AG04449 (cell line): ENCODE data around the gene RBBP6.
"Not testable (repeated sequence)": the region's sequence is repeated elsewhere in the genome, so short reads cannot be mapped to it uniquely, and the experiment has no call there.

Experiments
- CTCF ChIA-PET: fragments of 350-600 bp; formaldehyde crosslinking; extraction: SDS; loops from one replicate; lab custom pipeline; 2021; ENCODE audit warnings: antibody characterized with exemption; lab: Yijun Ruan, JAX
- POLR2A ChIA-PET: fragments of 400-600, 350-600 bp; formaldehyde crosslinking; extraction: SDS; loops from one replicate; lab custom pipeline; 2020; ENCODE audit warnings: antibody characterized with exemption, inconsistent platforms; lab: Yijun Ruan, JAX
- DNase-seq: peaks from one replicate; pipeline ENCODE4 v3.0.0-alpha.2; 2010; ENCODE audit warnings: low read depth, low spot score
- H3K4me3 ChIP-seq: 2 replicates; pipeline ENCODE4 v1.5.1; 2011; ENCODE audit warnings: low read depth, mild to moderate bottlenecking, control low read depth, low read length
- CTCF ChIP-seq: IDR thresholded peaks from one replicate; pipeline ENCODE4 v1.5.1; 2011; ENCODE audit warnings: mild to moderate bottlenecking, moderate library complexity, low read length, control low read depth, inconsistent platforms; ENCODE audit not compliant: insufficient read depth; ENCODE audit errors: missing control alignments

Gene RBBP6

GRCh38 chr16:24568392-24568791 is 29.0 kb downstream of the RBBP6 start:
- H3K4me3 ChIP-seq: no peak overlapping the region
- DNase-seq: no peak
- TF ChIP-seq CTCF: peak; percentile 2
- ChIA-PET POLR2A (no interaction called here), CTCF (interaction anchor here (0.6 to 2.1 kb wide), 15 partner anchors 11 to 266 kb away, joined by 3 to 9 read pairs (median 4); no protein-coding TSS in a partner anchor)

GRCh38 chr16:24571096-24571495 is 31.7 kb downstream of the RBBP6 start:
- no peak for TF ChIP-seq CTCF
- DNase-seq: no peak
- POLR2A ChIA-PET: no interaction called here
- no peak overlapping the region for H3K4me3 ChIP-seq
- CTCF ChIA-PET: interaction anchor here (1.7 kb wide), 1 partner anchor 9 kb away, joined by 6 read pairs; no protein-coding TSS in a partner anchor

GRCh38 chr16:24572069-24572468 is 32.7 kb downstream of the RBBP6 start:
- DNase-seq: no peak
- no peak for TF ChIP-seq CTCF
- no peak overlapping the region for H3K4me3 ChIP-seq
- POLR2A ChIA-PET: no interaction called here
- CTCF ChIA-PET: no interaction called here

- no peak for TF ChIP-seq CTCF
- ChIA-PET CTCF (interaction anchor here (0.8 kb wide), 1 partner anchor 116 kb away, joined by 3 read pairs; no protein-coding TSS in a partner anchor), POLR2A (no interaction called here)
- H3K4me3 ChIP-seq: no peak overlapping the region
- no peak for DNase-seq
Measured at GRCh38 chr16:24573141-24573540, 33.8 kb downstream of the RBBP6 start.

GRCh38 chr16:24574515-24575485 is 35.4 kb downstream of the RBBP6 start:
- DNase-seq, H3K4me3 ChIP-seq, POLR2A ChIA-PET, CTCF ChIA-PET: not testable (repeated sequence)

- CTCF ChIA-PET: interaction anchor here (1.4 to 1.6 kb wide), 2 partner anchors 9 to 225 kb away, joined by 5 to 6 read pairs; no protein-coding TSS in a partner anchor
- H3K4me3 ChIP-seq, POLR2A ChIA-PET, DNase-seq: not testable (repeated sequence)
Measured at GRCh38 chr16:24575791-24576190, 36.4 kb downstream of the RBBP6 start.

GRCh38 chr16:24577167-24577566 is 37.8 kb downstream of the RBBP6 start:
- no peak for TF ChIP-seq CTCF
- no peak overlapping the region for H3K4me3 ChIP-seq
- ChIA-PET CTCF (interaction anchor here (1.1 to 1.7 kb wide), 6 partner anchors 9 to 230 kb away, joined by 3 to 6 read pairs (median 5); no protein-coding TSS in a partner anchor), POLR2A (no interaction called here)
- no peak for DNase-seq
